Adrenal gland (tissue), 12 donors: ENCODE data around the gene GAK. TPM values are rescaled to one million over a fixed set of nuclear protein-coding genes. Genes with fewer than 3 reads are reported as not detected.
A peak's percentile ranks its signal among the peaks of the same experiment; 100 is the strongest.

Source experiments
- DNase-seq, 7 donors: peaks; one replicate each; pipeline ENCODE4 v3.0.0-alpha.2; 2019 to 2020
- H3K27ac ChIP-seq, 5 donors: fragments of 200-600 bp; sonication (generic) in 4 of 5; 1 replicate in 3 of 5; 2 replicates in 2 of 5; pipeline versions ENCODE4 v1.5.1 to v1.8.0; 2016 to 2020; ENCODE audit warnings: mild to moderate bottlenecking in 1 of 5
- H3K27me3 ChIP-seq: fragments of 200-600 bp; 2 replicates; pipeline ENCODE4 v1.8.0; 2021
- H3K36me3 ChIP-seq, 2 donors: fragments of 200-600 bp; replicated peaks in 1 of 2; 1 replicate in 1 of 2; 2 replicates in 1 of 2; pipeline versions ENCODE4 v1.5.1 to v1.8.0; 2018 to 2022
- H3K4me1 ChIP-seq, 2 donors: fragments of 200-600 bp; replicated peaks in 1 of 2; 1 replicate in 1 of 2; 2 replicates in 1 of 2; pipeline versions ENCODE4 v1.5.1 to v1.8.0; 2018 to 2021
- H3K4me3 ChIP-seq, 4 donors: fragments of 200-600 bp; sonication (generic) in 3 of 4; one replicate each; pipeline ENCODE4 v1.5.1; 2016 to 2018
- H3K9me3 ChIP-seq, 3 donors: fragments of 200-600 bp; sonication (generic) in 1 of 3; replicated peaks in 1 of 3; 1 replicate in 2 of 3; 2 replicates in 1 of 3; pipeline versions ENCODE4 v1.5.1 to v1.8.0; 2016 to 2021
- POLR2A ChIP-seq, 2 donors: fragments of 450-650 bp; IDR thresholded peaks; one replicate each; pipeline ENCODE4 v1.6.1; 2017; ENCODE audit warnings: antibody characterized with exemption in 2 of 2, mild to moderate bottlenecking in 2 of 2, moderate library complexity in 1 of 2
- WGBS, 4 donors: extraction: QIAGEN DNeasy Blood & Tissue Kit in 2 of 4; methylation state at CpG; one replicate each; pipeline versions ENCODE4 v1.1.5 to v1.1.7; 2013 to 2017; 5-methylcytosine and 5-hydroxymethylcytosine counted together
- intact Hi-C, 2 donors: fragments of 100-400 bp; cut with DNase I; formaldehyde crosslinking; loops; one replicate each; pipeline versions ENCODE4 v1.14.1 to v1.15.0; 2022 to 2023
- polyA plus RNA-seq, 3 donors: library from polyadenylated mRNA; stranded (reverse); fragments of 200-250 nt in 2 of 3; fragments of 350-450 nt in 1 of 3; fragmentation: Illumina TruSeq in 1 of 3; extraction: RNeasy Lipid Tissue Mini Kit (QIAGEN cat#74804) in 1 of 3; gene quantifications; one replicate each; pipeline ENCODE4 v1.2.3, GENCODE V29; 2013 to 2014
- total RNA-seq, 9 donors: library from RNA; depleted of rRNA in 4 of 9; stranded (reverse); fragments of >200 nt in 4 of 9; fragments of 120-200 nt in 1 of 9; fragmentation: NEBNext Ultra II Directional in 1 of 9; extraction: Animal tissue kit (Norgen Biotek cat#: 25700) in 1 of 9; gene quantifications; one replicate each; pipeline versions ENCODE4 v1.1.0 to v1.2.4, GENCODE V29; 2013 to 2023
- TF ChIP-seq, protein P1 (sequence below), 6 experiments: fragments of 450-650 bp in 4 of 6; fragments of 200-600 bp in 2 of 6; sonication (generic) in 1 of 6; IDR thresholded peaks; 1 replicate in 5 of 6; 2 replicates in 1 of 6; pipeline versions ENCODE4 v1.5.1 to v1.8.0; 2016 to 2021; ENCODE audit warnings: antibody characterized with exemption in 6 of 6, mild to moderate bottlenecking in 2 of 6, moderate library complexity in 1 of 6
- donor health status: healthy with polysubstance abuse.
- donor health status: Bipolar disorder and iron deficiency.
- donor health status: DM: yes; HTN: yes; CAD: no.
- donor health status: DM: no; HTN: no; CAD: no.
- donor health status: DM: no; HTN: no; CAD: no.
- donor health status: DM: yes; HTN: yes; CAD: no.

GAK gene
- total and polyA plus RNA-seq, 12 donors: 39.0 to 381 (median 132) TPM

DNA sequence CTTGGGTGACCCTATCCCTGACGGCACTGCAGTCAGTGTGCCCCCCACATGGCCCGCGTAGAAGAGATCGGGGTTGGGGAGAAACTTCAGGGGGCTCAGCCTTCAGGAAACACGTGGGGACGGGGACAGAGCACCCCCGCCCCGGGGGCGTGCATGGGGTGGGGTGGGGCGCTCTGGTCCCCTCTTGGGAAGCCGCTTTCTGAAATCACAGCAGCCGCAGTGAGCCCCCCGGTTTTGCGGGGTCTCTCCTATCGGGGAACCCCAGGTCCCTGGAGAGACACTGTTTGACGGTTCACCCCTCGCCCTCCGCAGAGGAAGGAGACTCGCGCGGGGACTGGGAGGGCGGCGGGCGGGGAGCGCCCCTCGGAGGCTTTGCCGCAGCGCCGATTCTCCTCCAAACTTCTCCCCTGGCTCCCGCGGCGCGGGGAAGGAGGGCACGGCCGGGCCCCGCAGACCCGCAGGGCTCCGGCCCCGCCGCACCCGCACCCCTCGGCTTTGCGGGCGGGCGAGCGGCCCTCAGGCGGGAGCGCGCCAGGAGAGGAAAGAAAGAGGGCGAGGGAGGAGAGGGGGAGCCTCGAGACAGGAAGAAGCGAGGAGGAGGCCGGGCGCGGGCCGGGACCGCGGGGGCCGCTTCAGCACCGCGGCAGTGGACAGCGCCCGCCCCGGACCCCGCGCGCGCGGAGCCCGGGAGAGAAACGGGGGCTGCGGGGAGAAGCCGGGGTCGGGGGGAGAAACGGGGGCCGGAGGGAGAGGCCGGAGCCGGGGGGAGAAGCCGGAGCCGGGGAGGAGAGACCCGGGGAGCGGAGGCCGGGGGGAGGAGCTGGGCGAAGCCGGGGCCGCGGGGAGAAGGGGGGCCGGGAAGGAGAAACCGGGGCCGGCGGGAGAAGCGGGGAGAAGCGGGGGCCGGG lies 106.8 kb downstream of the GAK start:
- Histone ChIP-seq H3K27me3 (no peaks in the 10 kb centered on the region), H3K4me3 (peak overlapping the region in 2 of 4 donors; percentile 16 to 59), H3K9me3 (no peaks in the 10 kb centered on the region), H3K4me1 (peaks cover 6 to 17% of the 10 kb centered on the region in 2 donors), H3K36me3 (no peaks in the 10 kb centered on the region), H3K27ac (no peak overlapping the region)
- peak in 3 of 7 donors; percentile 38 to 53 (median 39) for DNase-seq
- 6 to 28% (median 13%) methylated on average over 6 to 92 of the region's 94 CpGs for WGBS, 4 donors
- TF ChIP-seq, protein P1, sequence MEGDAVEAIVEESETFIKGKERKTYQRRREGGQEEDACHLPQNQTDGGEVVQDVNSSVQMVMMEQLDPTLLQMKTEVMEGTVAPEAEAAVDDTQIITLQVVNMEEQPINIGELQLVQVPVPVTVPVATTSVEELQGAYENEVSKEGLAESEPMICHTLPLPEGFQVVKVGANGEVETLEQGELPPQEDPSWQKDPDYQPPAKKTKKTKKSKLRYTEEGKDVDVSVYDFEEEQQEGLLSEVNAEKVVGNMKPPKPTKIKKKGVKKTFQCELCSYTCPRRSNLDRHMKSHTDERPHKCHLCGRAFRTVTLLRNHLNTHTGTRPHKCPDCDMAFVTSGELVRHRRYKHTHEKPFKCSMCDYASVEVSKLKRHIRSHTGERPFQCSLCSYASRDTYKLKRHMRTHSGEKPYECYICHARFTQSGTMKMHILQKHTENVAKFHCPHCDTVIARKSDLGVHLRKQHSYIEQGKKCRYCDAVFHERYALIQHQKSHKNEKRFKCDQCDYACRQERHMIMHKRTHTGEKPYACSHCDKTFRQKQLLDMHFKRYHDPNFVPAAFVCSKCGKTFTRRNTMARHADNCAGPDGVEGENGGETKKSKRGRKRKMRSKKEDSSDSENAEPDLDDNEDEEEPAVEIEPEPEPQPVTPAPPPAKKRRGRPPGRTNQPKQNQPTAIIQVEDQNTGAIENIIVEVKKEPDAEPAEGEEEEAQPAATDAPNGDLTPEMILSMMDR (IDR thresholded peaks at IDR 0.05): no peak
- TF ChIP-seq POLR2A (IDR thresholded peaks at IDR 0.05): no peak
- intact Hi-C loops: no loop called here

DNA sequence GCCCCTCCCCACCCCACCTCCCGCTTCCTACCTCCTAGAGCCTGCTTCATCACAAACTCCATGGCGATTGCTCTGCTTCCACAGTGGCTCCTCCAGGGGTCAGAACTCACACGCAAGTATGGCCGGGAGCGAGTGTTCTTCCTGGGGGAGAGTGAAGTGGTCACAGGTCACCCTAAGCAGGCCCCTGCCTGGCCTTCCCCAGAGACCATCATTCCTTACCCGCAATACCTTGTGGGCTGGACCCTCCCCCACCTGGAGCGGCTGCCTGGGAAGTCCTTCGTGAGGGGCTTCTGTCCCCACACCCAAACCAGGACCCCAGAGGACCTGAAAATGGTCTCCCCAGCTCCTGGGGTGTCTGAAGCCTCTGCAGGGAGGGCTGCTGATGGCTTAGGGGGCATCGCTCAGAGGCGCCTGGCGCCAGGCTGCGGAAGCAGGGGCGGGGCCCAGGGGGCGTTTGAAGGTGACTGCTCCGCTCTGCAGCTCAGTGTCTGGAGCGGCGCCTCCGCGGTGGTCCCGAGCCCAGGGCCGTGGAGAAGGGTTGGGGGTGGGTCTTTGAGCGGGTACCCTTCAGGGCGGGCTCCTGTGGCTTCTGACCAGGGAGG lies 107.6 kb downstream of the GAK start:
- intact Hi-C loops: no loop called here
- Histone ChIP-seq H3K9me3 (no peaks in the 10 kb centered on the region), H3K4me1 (peaks cover 6 to 17% of the 10 kb centered on the region in 2 donors), H3K27me3 (no peaks in the 10 kb centered on the region), H3K36me3 (no peaks in the 10 kb centered on the region), H3K4me3 (no peak overlapping the region), H3K27ac (no peak overlapping the region)
- TF ChIP-seq POLR2A (IDR thresholded peaks at IDR 0.05): no peak
- TF ChIP-seq, protein P1 (IDR thresholded peaks at IDR 0.05): no peak
- 39 to 55% (median 45%) methylated on average over 8 to 23 of the region's 23 CpGs for WGBS, 4 donors
- DNase-seq: no peak

DNA sequence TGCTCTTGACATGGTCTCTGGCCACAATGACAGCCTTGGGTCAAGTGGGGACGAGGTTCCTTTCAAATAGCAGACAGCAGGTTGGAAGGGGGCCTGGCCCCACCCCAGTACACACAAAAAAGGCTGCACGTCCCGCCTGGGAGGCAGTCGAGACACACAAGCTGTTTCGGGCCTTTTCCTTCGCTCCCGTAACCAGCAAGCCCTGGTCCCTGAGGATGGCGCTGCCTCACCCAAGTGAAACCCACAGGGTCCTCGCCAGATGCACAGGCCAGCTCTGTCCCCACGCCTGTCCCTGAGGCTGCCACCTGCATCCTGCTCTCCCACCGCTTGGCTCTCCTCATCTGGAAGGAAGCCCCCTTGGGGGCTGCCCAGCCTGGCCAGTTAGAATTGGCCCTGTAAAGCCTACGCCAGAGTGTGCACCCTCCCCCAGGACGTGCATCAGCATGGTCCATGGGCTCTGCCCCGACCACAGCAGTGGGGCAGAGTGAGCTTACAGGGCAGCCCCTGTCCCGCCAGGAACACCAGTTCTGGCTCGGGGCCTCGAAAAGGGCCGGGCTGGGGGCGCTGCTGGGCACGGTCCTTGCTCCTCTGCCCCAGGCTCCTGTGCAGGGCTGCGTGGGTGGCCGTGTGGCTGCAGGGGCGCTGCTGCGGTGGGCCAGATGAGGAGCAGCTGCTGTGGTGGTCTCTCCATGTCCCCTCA lies 108.2 kb downstream of the GAK start:
- Histone ChIP-seq H3K36me3 (no peaks in the 10 kb centered on the region), H3K4me1 (peaks cover 6 to 16% of the 10 kb centered on the region in 2 donors), H3K27ac (no peak overlapping the region), H3K9me3 (no peaks in the 10 kb centered on the region), H3K27me3 (no peaks in the 10 kb centered on the region), H3K4me3 (no peak overlapping the region)
- TF ChIP-seq, protein P1 (IDR thresholded peaks at IDR 0.05): no peak
- no peak for TF ChIP-seq POLR2A (IDR thresholded peaks at IDR 0.05)
- WGBS, 4 donors: 66 to 74% (median 69%) methylated on average over 7 to 24 of the region's 24 CpGs
- no peak for DNase-seq
- intact Hi-C loops: no loop called here

DNA sequence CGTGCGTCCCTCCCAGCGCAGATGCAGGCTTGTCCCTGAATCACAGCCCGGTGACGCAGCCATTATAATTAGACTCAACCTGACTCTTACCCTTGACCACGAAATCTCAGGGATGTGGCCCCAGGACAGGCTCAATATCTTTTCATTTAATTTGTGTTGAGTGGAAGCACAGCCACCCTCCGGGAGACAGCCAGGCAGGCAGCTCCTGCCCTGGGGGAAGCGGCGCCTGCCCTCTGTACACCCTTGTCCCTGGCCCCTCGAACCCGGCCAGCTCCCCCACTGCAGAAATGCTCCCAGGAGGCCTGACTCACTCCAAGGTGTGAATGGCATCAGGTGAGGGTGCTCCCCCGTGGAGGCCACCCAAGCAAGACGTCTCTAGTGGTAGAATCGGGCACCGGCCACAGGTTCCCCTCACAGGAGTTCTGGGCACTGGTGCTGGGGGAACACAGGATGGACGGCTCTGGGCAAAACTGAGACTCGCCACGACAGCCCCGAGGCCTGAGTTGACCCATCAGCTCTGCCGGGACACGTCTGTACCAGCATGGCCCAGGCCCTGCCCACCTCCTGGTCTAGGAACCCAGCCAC lies 108.8 kb downstream of the GAK start:
- Histone ChIP-seq H3K9me3 (no peaks in the 10 kb centered on the region), H3K27ac (no peak overlapping the region), H3K4me3 (no peak overlapping the region), H3K36me3 (no peaks in the 10 kb centered on the region), H3K4me1 (peaks cover 6 to 10% of the 10 kb centered on the region in 2 donors), H3K27me3 (no peaks in the 10 kb centered on the region)
- DNase-seq: no peak
- intact Hi-C loops: no loop called here
- WGBS, 4 donors: 82 to 86% (median 84%) methylated on average over 15 to 21 of the region's 21 CpGs
- TF ChIP-seq POLR2A (IDR thresholded peaks at IDR 0.05): no peak
- TF ChIP-seq, protein P1 (IDR thresholded peaks at IDR 0.05): no peak
